GM18858 (cell line): Measurements from ENCODE around the gene LRRC74B.
"Not testable (repeated sequence)": the region's sequence is repeated elsewhere in the genome, so short reads cannot be mapped to it uniquely, and the experiment has no call there.

Source experiments
- ATAC-seq: cut with Tn5 transposase; IDR thresholded peaks from one replicate; pipeline ENCODE4 v1.9.1; 2021; ENCODE audit not compliant: unreplicated experiment

The LRRC74B gene

GRCh38 chr22:21075516-21076138, 29.9 kb downstream of the LRRC74B start:
- no peak for ATAC-seq

GRCh38 chr22:21076912-21077625, 31.3 kb downstream of the LRRC74B start:
- no peak for ATAC-seq

- no peak for ATAC-seq
These were observed 32.2 kb downstream of the LRRC74B start for GRCh38 chr22:21077884-21078508.

GRCh38 chr22:21078916-21079315, 33.2 kb downstream of the LRRC74B start:
- ATAC-seq, result no peak

GRCh38 chr22:21079493-21079892, 33.7 kb downstream of the LRRC74B start:
- ATAC-seq, result no peak

GRCh38 chr22:21080435-21081137, 34.8 kb downstream of the LRRC74B start:
- ATAC-seq, result no peak

- ATAC-seq, result no peak
These were observed 36.5 kb downstream of the LRRC74B start for GRCh38 chr22:21082248-21082647.

GRCh38 chr22:21087119-21087518, 41.4 kb downstream of the LRRC74B start:
- no peak for ATAC-seq

- not testable (repeated sequence) for ATAC-seq
These were observed 42.2 kb downstream of the LRRC74B start for GRCh38 chr22:21087926-21088325.

- ATAC-seq, result not testable (repeated sequence)
These were observed 45.5 kb downstream of the LRRC74B start for GRCh38 chr22:21091220-21091619.

- ATAC-seq, result no peak
These were observed 47.2 kb downstream of the LRRC74B start for GRCh38 chr22:21092797-21093554.

- ATAC-seq, result not testable (repeated sequence)
These were observed 47.9 kb downstream of the LRRC74B start for GRCh38 chr22:21093555-21094137.

GRCh38 chr22:21094911-21095772, 49.4 kb downstream of the LRRC74B start:
- ATAC-seq, result no peak

GRCh38 chr22:21095773-21096107, 50.0 kb downstream of the LRRC74B start:
- no peak for ATAC-seq

GRCh38 chr22:21096878-21097277, 51.1 kb downstream of the LRRC74B start:
- not testable (repeated sequence) for ATAC-seq

GRCh38 chr22:21098099-21098671, 52.4 kb downstream of the LRRC74B start:
- ATAC-seq, result no peak

GRCh38 chr22:21099578-21099977, 53.8 kb downstream of the LRRC74B start:
- no peak for ATAC-seq

GRCh38 chr22:21100149-21101032, 54.6 kb downstream of the LRRC74B start:
- no peak for ATAC-seq
